Heart left ventricle (tissue), 13 donors: ENCODE data around the gene TGFBR1.

Experiments used
- CTCF ChIP-seq, 12 donors: fragments of 200-600 bp; sonication (generic) in 4 of 12; IDR thresholded peaks; one replicate each; pipeline versions ENCODE4 v1.5.0 to v1.8.0; 2018 to 2022; ENCODE audit warnings: antibody characterized with exemption in 12 of 12, mild to moderate bottlenecking in 5 of 12
- POLR2A ChIP-seq, 2 donors: fragments of 450-650 bp; IDR thresholded peaks; one replicate each; pipeline ENCODE4 v1.6.1; 2017; ENCODE audit warnings: antibody characterized with exemption in 2 of 2, mild to moderate bottlenecking in 2 of 2, moderate library complexity in 2 of 2
- donor health status: ischemic (EF 13 %, LVEDD 7.1; RV severe dilation, severe dysfunction).
- donor health status: DM: no; HTN: yes; CAD: no.
- donor health status: DM: no; HTN: no; CAD: no.
- donor health status: ischemic (EF 25% LVEDD 6.9; RV normal size, moderate dysfunction).
- donor health status: ischemic (EF 25% LVEDD 5.7; RV mildly dilated, moderate dysfunction).
- donor health status: ischemic (EF 35%, LVEDD 5.7; RV mildly dilated, moderate dysfunction).
- donor health status: nonischemic (EF 11% LVEDD 7.7; RV severe dilation, severe dysfunction).
- donor health status: DM: yes; HTN: yes; CAD: no.
- donor health status: PGD.
- donor health status: ischemic (EF 29% LVEDD 5.4; RV normal size, mild dysfunction).
- donor health status: nonischemic (EF 23%, LVEDD 6.1; RV moderate dilation, normal function).

DNA sequence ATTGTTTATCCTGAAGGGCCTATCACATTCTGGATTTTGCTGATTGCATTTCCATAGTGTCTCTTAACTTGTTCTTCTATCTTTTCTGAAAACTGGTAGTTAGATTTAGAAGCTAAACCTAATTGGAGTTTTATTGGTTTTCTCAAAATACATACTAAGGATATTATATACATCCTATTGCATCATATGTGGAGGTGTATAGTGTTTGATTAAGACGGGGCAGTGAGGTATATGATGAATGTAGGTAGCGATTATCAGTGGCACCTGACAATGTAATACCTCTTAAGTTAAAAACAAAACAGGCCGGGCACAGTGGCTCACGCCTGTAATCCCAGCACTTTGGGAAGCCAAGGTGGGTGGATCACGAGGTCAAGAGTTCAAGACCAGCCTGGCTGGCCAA lies 35.0 kb downstream of the TGFBR1 start:
- TF ChIP-seq POLR2A (IDR thresholded peaks at IDR 0.05): no peak
- TF ChIP-seq CTCF (IDR thresholded peaks at IDR 0.05): no peak
